ENCODE data around the gene ATF2. TPM values are rescaled to one million over a fixed set of nuclear protein-coding genes. Genes with fewer than 3 reads are reported as not detected.
"Not testable (repeated sequence)": the region's sequence is repeated elsewhere in the genome, so short reads cannot be mapped to it uniquely, and the experiment has no call there.

The ATF2 gene
- total RNA-seq, 1 donor from 2014 or later: 31.6 TPM

GRCh38 chr2:175097297-175097696 is 70.7 kb downstream of the ATF2 start:
- no peak for DNase-seq (ENCODE audit: low read depth, low spot score)

GRCh38 chr2:175084117-175084516 is 83.9 kb downstream of the ATF2 start:
- not testable (repeated sequence) for DNase-seq (ENCODE audit: low read depth, low spot score)

- no peak for DNase-seq (ENCODE audit: low read depth, low spot score)
These were observed 87.5 kb downstream of the ATF2 start for GRCh38 chr2:175080479-175080878.

GRCh38 chr2:175076272-175076671 is 91.7 kb downstream of the ATF2 start:
- DNase-seq (ENCODE audit: low read depth, low spot score): no peak

GRCh38 chr2:175074478-175074877 is 93.5 kb downstream of the ATF2 start:
- no peak for DNase-seq (ENCODE audit: low read depth, low spot score)

GRCh38 chr2:175068534-175068933 is 99.5 kb downstream of the ATF2 start:
- no peak for DNase-seq (ENCODE audit: low read depth, low spot score)

- no peak for DNase-seq (ENCODE audit: low read depth, low spot score)
These were observed 101.6 kb downstream of the ATF2 start for GRCh38 chr2:175066411-175066810.

GRCh38 chr2:175064797-175065196 is 103.2 kb downstream of the ATF2 start:
- no peak for DNase-seq (ENCODE audit: low read depth, low spot score)

- DNase-seq (ENCODE audit: low read depth, low spot score): no peak
These were observed 104.3 kb downstream of the ATF2 start for GRCh38 chr2:175063741-175064140.

- no peak for DNase-seq (ENCODE audit: low read depth, low spot score)
These were observed 105.0 kb downstream of the ATF2 start for GRCh38 chr2:175062787-175063585.

- no peak for DNase-seq (ENCODE audit: low read depth, low spot score)
These were observed 110.8 kb downstream of the ATF2 start for GRCh38 chr2:175057078-175057685.

- no peak for DNase-seq (ENCODE audit: low read depth, low spot score)
These were observed 112.0 kb downstream of the ATF2 start for GRCh38 chr2:175055993-175056392.

- DNase-seq (ENCODE audit: low read depth, low spot score): no peak
These were observed 113.7 kb downstream of the ATF2 start for GRCh38 chr2:175054340-175054739.

- DNase-seq (ENCODE audit: low read depth, low spot score): no peak
These were observed 118.3 kb downstream of the ATF2 start for GRCh38 chr2:175049661-175050060.

- DNase-seq (ENCODE audit: low read depth, low spot score): no peak
These were observed 119.7 kb downstream of the ATF2 start for GRCh38 chr2:175048275-175048674.

- no peak for DNase-seq (ENCODE audit: low read depth, low spot score)
These were observed 128.5 kb downstream of the ATF2 start for GRCh38 chr2:175039490-175039889.

GRCh38 chr2:175039031-175039430 is 129.0 kb downstream of the ATF2 start:
- DNase-seq (ENCODE audit: low read depth, low spot score): no peak

GRCh38 chr2:175037941-175038340 is 130.1 kb downstream of the ATF2 start:
- no peak for DNase-seq (ENCODE audit: low read depth, low spot score)

- DNase-seq (ENCODE audit: low read depth, low spot score): no peak
These were observed 131.4 kb downstream of the ATF2 start for GRCh38 chr2:175036582-175037018.

- DNase-seq (ENCODE audit: low read depth, low spot score): no peak
These were observed 132.2 kb downstream of the ATF2 start for GRCh38 chr2:175035806-175036205.

GRCh38 chr2:175034716-175035115 is 133.3 kb downstream of the ATF2 start:
- no peak for DNase-seq (ENCODE audit: low read depth, low spot score)

GRCh38 chr2:175030380-175031271 is 137.4 kb downstream of the ATF2 start:
- no peak for DNase-seq (ENCODE audit: low read depth, low spot score)

All from pulmonary artery endothelial cell (primary cell).